ENCODE measurements around the gene SVIP.

SVIP gene

DNA sequence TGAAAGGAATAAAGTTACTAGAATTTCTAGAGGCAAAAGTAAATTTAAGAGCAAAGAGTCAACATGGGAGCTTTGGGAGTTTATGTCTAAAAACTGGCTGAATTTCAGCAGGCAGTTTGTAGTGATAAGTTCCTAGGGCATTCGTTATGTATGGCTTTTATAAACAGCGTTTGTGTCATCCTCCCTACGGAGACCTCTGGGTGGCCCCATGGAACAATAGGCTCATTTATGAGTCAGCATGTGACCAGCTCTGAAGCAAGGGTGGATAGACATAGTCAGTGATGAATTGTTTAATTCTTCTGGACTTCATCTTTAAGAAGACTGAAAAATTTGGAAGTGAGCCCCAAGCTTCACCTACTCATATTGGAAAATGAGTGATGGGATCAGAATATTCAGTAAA is 37.1 kb downstream of the SVIP start:
- DNase-seq (ENCODE audit: low read depth), result peak; percentile 1

DNA sequence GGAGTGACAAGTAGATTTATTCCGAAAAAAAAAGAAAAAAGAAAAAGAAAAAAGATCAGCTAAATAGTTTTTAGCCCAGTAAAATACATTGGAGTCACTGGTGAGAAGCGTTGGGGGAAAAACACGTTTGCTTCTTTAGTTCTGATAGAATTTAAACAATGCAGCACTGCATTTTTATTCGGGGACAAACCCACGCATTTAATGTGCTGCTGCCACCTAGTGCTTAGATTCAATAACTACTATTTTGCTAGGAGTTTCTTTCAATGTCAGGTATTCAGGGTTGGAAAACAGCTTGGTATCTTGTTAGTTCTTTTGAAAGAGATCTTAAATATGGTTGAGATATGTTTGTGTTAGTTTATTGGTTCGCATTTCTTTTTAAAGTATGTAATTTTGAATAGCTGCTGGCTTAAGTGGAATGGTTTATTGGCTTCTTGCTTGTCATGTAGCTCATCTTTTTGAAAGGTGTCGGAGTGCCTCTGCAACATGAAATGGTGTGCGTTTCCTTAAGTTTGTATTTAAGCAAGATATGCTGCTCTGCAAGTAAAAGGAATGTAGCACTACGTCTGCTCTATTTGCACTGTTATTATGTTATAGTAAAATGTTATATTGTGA is 41.9 kb downstream of the SVIP start:
- DNase-seq (ENCODE audit: low read depth), result peak; percentile 10

DNA sequence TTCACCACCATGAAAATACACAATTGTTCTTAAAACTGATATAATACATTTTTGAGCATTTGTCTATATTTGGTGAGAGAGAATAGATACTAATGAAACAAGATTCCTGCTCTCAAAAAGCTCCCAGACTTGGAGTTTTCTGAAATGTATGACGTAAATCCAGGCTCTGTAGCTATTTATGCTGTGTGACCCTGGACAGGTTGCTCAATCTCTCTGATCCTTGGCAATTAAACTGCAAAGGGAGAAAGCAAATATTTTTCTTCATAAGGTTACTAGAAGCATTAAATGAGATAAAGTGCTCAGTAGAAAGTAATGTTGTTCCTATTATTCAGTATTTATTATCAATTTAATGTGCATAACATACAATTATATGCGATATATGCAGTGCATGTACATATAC is 42.5 kb downstream of the SVIP start:
- DNase-seq (ENCODE audit: low read depth), result no peak

DNA sequence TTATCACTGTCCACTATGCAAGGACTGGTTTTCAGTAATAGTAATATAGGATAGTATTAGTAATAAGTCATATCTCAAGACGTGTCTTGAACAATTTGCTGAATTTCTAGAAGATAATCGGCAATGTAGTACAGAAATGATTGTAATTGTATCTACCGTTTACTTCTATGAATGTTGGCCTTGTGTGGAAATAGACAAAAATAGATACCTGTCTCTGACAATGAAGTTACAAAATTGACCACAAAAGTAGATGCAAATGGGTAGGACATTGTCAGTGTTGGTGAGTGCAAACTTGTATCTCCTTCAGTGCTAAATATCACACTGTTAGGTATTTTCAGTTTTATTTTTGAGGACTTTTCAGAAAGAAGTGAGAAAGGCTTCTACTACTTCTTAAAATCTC is 43.1 kb downstream of the SVIP start:
- DNase-seq (ENCODE audit: low read depth), result no peak

DNA sequence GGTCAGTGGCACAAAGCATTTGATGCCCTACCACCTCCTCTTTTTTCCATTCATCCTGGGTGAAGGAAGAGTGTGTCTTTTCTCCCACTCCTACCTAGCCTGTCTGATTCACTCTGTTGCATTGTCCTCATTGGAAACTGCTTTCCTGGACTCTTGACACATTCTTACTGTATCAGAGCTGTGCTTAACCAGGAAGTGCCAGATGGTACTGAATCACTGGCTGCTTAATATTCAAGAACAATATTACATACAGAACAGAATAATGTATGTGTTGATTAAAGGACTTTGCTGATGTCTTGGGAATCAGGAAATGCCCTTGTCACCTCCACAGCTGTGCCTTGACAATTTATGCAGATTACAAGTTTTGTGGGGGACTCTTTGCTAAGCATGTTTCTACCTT is 44.4 kb downstream of the SVIP start:
- DNase-seq (ENCODE audit: low read depth), result no peak

DNA sequence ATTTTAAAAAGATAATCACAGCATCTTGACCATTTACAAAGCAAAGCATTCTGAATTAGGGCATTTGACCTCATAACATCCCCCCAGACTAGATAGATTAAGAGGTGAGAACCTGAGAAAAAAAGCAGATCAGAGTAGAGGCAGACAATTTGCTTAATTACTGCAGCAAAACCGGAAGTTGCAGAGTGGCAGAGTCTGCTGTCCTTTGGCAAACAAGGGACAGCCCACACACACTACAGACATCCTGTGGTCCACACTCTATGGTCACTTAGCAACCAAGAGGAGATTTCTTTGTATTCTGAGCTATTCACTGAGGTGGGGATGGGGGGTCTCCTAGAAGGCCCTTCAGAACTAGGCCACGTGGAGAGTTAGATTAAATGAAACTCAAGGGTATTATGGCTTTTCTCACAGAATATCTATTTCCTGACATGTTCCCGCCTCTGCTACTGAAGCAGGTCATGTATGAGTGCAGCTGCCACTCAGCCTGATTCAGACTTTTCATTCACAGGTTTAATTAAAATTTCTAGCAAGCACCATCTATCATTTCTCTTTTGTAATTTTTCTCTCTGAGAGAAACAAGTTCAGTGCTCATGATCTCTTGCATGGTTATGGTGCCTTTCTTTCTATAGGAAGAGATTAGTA is 48.5 kb downstream of the SVIP start:
- DNase-seq (ENCODE audit: low read depth), result no peak

DNA sequence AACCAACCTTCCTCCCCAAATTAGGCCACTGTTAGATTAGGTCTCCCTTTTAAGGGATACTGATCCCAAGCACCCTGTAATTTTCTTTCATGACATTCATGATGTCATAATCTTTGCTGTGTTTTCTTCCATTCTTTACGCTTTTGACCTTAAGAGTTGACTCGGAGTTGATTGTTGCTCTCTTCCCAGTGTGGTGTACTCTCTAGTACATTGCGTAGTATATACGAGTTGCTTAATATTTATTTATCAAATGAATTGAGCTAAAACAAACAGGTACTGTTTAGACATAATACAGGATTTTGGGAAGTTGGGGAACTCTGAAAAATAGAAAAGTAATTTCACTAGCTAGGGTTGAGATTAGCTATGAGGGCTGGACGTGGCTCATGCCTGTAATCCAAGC is 49.8 kb downstream of the SVIP start:
- no peak for DNase-seq (ENCODE audit: low read depth)

DNA sequence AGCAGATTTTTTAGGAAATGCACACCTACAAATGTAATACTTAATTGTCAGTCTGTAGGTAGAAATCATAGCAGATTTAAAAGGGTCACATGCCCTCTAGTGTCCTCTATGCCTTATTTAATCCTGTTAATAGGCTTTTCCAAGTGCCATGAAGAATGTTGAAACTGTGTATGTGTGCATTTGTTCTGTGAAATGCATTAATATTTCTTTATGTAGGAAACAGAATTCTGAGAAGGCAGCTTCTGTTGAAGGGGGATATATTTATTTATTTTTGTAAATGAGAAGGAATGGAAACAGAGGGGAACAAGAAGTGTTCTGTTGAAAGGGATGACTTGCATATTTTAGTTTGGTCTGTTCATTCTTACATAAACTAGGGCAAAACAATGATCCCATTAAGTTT is 51.0 kb downstream of the SVIP start:
- no peak for DNase-seq (ENCODE audit: low read depth)

DNA sequence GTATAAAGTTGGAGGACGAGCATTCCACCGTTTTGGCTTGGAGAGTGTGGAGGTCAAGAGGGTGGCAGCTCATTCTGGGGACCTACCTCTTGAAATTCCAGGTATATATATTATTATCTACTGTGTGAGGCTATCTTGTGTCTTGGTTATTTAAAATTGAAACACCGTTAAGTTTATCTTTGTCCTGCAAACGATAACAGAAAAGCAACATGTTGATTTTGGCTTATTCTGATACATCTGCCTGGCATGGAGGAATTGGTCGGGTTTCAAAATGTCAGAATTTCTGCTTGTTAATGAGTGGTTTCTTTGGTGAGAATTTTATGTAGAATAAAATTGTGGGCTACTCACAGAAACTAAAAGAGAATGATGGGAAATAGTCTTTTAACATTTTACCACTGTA is 54.4 kb downstream of the SVIP start:
- no peak for DNase-seq (ENCODE audit: low read depth)

DNA sequence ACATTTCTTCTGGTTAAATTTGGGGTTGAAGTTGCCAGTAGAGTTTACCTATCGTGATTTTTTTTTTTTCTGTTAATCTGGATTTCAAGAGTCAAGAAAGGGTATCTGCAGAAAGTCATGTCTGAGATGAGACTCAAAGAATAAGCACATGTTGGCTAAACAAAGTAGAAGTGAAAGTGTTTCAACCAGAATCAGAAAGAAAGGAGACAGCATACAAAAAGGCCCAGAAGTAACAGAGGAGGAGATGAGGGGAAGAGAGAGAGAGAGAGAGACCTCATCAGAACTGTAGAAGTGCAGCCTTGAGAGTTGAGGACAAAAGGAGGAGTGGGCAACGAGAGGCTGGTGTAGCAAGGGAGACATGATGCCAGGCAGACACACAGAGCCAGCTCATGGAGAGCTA is 54.9 kb downstream of the SVIP start:
- DNase-seq (ENCODE audit: low read depth), result no peak

DNA sequence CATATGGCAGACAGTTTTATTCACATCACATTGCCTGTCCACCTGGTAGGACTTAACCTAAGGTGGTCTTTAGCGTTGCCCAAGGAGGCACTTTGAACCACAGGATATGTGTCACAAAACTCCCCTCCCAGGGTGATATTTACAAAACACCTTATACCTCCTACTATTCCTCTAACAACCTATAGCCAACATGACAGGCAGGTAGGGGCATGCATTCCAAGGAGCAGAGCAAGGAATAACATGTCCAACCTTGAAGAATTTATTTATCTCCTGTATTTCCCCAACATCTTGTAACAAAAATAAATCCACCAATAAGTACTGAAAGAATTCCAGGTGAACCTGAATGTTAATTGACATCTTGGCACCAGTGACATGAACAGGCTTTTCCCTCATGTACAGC is 60.5 kb downstream of the SVIP start:
- DNase-seq (ENCODE audit: low read depth), result no peak

All from GM04504 (cell line).